ENCODE data around the gene IL1A.
A peak's percentile ranks its signal among the peaks of the same experiment; 100 is the strongest.

IL1A gene

DNA sequence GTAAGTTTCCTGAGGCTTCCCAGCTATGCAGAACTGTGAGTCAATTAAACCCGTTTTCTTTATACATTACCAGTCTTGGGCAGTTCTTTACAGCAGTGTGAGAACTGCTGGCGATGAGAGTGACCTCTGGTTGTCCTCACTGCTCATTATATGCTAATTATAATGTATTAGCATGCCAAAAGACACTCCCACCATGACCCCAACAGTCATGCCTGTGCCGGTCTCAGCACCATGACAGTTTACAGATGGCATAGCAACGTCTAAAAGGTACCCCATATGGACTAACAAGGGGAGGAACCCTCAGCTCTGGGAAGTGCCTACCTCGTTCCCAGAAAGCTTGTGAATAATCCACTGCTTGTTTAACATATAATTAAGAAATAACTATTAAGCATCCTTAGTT lies 8.1 kb upstream of the IL1A start:
- no peak for DNase-seq (ENCODE audit: low read depth)

DNA sequence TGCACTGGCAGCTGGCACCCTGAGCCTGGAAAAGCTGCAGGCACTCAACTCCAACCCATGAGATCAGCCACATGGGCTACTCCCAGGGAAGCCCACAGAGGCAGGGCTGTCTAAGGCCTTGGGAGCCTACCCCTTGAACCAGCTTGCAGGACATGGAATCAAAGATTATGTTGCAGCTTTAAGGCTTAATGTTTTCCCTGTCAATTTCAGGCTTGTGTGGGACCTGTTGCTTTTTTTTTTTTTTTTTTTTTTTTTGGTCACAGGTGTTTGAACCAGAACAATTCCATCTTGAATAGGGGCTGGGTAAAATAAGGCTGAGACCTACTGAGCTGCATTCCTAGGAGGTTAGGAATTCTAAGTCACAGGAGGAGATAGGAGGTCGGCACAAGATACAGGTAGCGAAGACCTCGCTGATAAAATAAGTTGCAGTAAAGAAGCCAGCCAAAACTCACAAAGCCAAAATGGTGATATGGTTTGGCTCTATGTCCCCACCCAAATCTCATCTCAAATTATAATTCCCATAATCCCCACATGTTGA lies 7.5 kb upstream of the IL1A start:
- no peak for DNase-seq (ENCODE audit: low read depth)

DNA sequence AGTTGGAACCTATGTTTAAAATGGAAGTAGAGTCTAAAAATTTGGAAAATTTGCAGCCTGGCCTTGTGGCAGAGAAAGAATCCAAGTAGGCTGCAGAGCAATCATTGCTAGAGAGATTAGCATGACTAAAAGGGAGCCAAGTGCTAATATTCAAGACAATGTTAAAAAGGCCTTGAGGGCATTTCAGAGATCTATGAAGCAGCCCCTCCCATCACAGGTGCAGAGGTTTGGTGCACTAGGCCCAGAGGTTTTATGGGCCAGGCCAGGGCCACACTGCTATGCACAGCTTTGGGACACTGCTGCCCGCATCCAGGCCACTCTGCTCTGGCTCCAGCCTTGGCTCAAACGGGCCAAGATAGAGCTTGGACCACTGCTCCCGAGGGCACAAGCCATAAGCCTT lies 6.7 kb upstream of the IL1A start:
- DNase-seq (ENCODE audit: low read depth) = no peak

DNA sequence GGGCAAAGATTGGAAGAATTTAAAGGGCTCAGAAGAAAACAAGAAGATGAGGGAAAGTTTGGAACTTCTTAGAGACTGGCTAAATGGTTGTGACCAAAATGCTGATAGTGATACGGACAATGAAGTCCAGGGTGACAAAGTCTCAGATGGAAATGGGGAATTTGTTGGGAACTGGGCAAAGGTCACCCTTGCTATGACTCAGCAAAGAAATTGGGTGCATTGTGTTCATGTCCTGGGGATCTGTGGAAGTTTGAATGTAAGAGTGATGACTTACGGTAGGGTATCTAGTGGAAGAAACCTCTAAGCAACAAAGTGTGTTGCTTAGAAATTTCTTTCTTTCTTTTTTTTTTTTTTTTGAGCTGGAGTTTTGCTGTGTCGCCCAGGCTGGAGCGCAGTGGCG lies 6.0 kb upstream of the IL1A start:
- no peak for DNase-seq (ENCODE audit: low read depth)

DNA sequence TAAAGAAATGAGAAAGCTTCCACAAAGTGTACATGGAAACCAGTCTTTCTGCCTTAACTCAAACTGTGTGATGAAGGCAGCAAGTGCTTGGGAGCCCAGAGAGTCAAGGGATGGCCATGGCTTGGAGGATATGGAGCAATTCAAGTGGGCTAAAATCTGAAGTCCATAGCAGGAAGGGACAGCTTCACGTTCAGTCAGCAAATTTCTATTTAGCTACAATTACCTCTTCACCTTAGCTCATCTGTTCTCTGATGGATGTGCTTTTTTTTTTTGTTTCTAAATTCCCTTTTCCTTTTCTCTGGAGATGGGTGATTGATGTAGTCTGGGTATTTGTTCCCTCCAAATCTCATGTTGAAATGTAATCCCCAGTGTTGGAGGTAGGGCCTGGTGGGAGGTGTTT lies 4.9 kb upstream of the IL1A start:
- DNase-seq (ENCODE audit: low read depth) = no peak

DNA sequence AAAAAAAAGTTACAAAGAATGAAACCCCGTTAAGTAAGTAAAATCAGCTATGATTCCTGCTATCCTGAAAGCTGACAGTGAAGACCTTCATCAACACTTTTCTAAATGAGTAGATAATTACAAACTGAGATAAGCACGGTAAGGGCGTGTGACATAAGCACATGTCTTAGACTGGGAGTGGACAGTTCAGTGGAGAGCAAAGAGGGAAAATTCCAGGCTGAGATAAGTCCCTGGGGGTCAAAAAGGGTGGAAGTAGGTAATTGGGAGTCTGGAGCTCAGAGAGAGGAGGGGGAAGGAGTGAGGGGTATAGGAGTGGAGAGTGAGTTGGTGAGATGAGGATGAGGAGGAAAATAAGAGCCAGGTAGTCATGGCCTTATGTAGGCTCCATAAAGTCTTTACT lies 4.4 kb upstream of the IL1A start:
- no peak for DNase-seq (ENCODE audit: low read depth)

DNA sequence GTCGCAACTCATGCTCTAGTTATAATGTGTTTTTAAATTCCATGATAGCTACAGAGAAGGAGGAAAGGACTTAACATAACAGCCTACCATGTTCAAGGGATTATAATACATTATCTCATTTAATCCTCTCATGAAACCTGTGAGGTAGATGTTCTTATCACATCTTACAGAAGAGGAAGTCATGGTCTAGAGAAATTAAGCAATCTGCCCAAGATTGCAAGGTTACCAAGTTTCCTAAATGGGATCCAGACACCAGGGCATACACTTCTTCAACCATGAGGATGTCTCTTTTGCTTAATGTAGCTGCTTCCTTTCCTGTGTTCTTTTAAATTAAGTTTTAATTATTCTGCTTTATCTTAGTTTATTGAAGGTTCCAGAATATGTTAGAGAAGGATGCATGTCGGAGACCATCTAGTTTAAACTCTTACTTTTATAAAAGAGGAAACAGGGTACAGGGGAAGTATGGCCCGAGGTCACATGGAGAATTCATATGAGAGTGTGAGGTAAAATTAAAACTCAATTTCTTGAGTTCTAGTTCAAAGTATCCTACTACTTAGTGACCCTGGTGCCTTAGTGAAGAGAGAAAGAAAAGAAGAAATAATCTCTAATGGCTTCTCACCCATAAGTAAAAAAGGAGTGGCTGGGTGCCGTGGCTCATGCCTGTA lies 3.6 kb upstream of the IL1A start:
- DNase-seq (ENCODE audit: low read depth) = no peak

DNA sequence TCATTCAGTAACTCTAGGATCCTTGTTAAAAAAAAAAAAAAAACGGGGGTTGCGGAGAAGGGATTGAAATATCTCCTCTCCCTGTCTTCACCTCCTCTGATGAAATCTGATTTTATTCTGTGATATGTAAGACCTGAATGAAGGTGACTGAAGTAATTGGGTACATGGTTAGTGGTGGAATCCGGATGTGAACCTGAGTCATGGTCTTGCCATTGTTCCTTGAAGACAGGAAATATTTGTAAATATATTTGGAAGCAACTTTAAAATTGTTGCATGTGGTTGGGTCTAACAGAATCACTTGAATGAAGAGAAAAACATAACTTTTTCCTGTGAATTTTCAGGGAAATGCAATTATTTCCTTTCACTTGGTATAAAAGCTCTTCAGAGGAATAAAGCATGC lies 3.0 kb upstream of the IL1A start:
- DNase-seq (ENCODE audit: low read depth) = no peak

DNA sequence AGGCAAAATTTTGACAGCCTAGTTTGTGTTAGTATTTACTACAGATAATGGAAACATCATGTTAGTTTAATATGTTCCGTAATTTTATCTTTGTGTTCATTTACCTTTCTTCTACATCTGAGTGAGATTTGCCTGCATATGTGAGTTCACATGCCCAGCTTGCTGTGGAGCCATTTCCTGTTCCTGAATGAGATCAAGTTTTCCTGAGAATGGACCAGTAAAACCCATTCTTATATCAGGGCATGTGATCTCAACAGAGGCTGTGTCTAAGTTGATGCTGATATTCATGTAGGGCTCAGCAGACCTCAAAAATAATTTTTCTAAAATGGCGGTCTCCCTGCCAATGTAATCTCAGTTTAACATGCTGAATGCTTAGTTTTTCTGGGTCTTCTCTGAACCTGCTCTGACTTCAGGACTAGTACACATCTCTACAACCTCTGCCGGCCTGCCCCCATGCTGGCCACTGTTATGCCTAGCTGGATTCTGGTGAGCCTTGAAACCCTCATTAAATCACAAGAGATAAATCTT lies 1.0 kb downstream of the IL1A start:
- no peak for DNase-seq (ENCODE audit: low read depth)

DNA sequence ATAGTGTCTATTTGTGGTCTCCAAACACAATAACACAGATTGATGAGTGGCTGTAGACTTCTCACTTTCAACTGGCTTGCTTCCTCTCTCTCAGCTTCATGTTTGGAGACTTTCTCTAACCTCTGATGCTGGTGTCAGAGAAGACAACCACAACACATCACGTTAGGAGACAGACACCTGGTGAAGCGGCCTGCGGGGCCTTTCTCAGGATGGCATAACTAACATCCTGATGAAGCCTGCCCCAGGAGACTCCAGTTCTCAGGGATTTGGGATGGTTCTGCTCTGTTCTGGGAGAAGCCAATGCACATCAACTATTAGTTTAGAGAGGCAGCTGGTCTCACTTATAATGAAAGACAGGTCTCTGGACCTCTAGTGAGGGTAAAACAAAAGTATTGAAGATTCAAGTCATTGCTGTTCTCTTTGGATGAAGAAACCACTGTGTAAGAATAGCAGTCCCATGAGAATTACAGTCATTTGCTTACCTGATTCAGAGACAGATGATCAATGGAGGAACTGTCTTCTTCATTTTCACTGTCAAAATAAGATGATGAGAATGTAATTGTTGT lies 2.0 kb downstream of the IL1A start:
- no peak for DNase-seq (ENCODE audit: low read depth)

DNA sequence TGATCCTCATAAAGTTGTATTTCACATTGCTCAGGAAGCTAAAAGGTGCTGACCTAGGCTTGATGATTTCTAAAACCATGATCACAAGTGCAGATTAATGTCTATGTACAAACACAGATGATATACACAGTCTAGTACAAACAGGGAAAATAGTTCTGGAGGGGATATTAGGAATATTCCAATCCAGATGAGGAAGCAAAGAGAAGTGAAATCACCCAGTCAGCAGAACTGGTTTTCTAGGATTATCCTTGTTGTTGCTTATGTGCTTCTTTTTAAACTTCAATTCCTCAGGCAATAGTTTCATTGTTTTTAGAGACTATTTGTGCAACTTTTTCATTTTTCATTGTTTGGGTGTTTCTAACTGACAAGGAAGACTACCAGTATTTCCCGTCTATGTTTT lies 4.7 kb downstream of the IL1A start:
- no peak for DNase-seq (ENCODE audit: low read depth)

DNA sequence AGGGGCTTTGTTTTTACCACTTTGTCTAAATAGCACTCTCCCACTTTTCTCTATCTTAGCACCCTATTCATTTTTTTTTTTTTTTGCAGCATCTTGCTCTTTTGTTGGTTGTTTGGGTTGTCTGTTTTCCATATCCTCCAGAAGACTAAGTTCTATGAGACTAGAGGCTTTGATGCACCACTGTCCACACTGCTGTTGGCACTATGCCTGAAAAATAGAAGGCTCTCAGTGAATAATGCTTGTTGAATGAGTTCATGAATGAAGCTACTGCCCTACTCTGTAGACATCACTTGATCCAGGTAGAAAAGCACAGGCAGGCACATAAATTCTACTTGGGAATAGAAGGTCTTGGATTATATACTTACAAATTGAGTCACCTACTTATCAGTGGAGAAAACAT lies 7.3 kb downstream of the IL1A start:
- DNase-seq (ENCODE audit: low read depth) = no peak

DNA sequence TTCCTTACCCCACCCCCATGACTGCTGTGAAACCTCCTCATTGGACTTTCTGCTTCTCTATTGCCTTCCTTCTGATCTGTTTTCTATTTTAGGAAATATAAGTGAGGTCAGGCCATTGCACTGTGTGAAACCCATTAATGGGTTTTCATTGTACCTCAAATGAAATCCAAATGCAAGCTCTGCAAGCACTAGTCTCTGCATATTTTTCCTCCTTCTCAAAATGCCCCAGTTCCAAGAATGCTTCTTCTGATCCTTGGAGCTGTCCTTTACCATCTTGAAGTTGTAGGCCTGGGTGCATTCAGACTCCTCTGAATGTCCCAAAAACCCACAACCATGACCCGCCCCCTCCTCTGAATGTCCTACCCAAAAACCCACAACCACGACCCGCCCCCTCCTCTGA lies 8.2 kb downstream of the IL1A start:
- DNase-seq (ENCODE audit: low read depth) = no peak

DNA sequence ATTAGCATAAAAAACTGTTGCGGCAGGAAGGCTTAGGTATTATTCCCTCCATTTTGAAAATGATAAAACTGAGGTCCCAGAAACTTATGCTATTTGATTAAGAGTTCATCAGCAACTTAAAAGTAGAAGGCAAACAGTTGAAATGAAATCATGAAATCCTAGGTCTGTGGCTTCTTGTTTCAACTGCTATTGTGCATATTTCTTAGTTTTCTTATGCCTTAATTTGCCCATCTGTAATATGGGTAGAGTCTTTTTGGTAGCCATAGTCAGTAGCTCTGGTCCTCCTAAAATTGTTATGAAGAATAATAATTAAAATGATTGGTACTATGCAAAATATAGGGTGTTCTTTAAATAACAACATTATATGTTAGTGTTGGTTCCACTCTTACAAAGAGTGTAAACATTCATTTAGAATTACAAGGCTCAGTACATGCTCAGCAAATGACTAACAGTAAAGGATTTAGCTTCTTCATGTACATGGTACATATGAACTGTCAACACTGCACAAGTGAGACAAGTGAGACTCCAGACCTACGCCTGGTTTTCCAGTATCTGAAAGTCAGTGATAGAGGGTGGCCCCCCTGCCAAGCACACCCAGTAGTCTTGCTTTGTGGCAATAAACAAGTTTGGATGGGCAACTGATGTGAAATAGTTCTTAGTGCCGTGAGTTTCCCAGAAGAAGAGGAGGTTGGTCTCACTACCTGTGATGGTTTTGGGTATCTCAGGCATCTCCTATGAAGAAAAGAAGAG lies 9.6 kb downstream of the IL1A start:
- DNase-seq (ENCODE audit: low read depth) = no peak

DNA sequence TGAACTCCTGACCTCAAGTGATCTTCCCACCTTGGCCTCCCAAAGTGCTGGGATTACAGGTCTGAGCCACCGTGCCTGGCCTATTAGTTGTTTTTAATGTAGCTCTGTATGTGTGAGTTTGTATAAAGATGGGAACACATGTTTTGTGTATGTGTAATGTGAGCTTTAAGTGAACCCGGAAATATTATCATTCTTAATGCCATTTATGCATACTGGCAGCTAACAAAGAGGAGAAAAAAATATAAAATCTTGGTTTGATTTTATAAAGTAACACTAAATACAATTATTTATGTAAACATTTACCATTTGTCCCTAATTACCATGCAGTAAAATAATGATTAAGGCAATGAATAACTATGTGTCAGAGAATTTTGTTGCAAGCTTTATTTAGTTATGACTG lies 10.7 kb downstream of the IL1A start:
- DNase-seq (ENCODE audit: low read depth) = no peak

DNA sequence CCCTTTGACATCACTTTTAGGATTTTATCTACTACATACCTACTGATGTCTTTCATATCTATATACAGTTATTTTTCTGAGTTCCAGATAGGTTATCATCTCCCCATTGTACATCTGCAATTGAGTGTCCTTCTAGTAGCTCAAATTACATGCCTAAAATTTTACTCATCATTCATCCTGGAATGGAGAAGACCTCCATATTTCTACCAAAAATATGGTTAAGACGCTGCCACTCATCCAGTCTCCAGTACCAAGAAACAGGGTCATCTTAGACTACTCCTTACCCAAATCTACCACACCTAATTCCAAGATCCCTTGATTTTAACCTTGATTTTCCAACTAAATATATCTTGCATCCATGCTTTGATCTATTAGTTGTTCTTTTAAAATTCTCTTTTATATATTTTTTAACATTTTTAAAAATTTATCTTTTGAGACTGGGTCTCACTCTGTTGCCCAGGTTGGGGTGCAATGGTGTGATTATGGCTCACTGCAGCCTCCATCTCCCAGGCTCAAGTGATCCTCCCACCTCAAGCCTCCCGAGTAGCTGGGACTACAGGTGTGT lies 11.3 kb downstream of the IL1A start:
- no peak for DNase-seq (ENCODE audit: low read depth)

DNA sequence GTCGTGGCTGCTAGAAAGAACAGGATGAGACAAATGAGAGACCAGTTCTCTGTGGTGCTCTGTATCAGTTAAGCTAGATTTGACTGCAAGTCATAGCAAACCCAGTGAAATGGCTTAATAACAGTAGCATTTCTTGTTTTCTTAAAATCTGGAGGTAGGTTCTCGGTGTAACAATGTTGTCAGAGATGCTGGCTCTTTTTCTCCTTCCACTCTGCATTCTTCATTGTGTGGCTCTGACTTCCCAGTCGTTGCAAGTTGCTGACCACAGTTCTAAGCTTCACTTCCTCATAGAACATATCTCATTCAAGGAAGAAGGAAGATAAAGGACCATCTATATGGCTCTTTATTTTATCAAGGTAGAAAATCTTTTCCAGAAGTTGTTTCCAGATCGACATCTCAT lies 12.0 kb downstream of the IL1A start:
- no peak for DNase-seq (ENCODE audit: low read depth)

DNA sequence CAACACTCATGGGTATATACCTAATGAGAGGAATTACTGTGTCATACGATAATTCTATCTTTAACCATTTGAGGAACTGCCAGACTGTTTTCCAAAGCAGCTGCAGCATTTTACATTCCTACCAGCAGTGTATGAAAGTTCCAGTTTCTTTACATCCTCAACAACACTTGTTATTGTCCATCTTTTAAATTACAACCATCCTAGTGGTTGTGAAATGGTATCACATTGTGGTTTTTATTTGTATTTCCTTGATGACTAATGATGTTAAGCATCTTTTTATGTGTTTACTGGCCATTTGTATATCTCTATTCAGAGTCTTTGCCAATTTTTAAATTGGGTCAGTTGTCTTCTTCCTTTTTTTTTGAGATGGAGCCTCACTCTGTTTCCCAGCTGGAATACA lies 15.9 kb downstream of the IL1A start:
- no peak for DNase-seq (ENCODE audit: low read depth)

DNA sequence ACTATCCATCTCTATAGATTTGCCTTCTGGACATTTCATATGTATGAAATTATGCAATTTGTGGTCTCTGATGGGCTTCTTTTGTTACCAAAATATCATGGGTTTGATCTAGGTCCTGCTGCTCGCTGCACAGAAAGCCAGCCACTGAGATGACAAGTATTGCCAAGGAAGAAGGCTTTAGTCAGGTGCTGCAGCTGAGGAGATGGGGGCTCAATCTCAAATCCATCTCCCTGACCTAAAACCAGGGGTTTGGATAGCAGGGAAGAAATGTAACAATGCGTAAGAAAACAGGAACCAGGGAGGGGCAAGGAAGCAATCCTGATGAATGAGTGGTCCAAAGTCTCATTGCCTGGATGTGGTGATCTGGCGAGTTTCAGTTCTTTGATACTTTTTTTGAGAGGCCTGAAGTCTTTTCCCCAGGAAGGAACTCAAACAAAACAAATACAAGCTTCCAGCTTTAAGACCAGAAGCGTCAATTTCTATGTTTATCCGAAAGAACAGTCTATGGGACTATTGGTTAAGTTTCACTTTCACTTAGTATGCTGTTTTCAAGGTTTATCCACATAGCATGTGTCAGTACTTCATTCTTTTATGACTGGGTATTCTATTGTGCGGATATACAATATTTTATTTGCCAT lies 16.5 kb downstream of the IL1A start:
- no peak for DNase-seq (ENCODE audit: low read depth)

DNA sequence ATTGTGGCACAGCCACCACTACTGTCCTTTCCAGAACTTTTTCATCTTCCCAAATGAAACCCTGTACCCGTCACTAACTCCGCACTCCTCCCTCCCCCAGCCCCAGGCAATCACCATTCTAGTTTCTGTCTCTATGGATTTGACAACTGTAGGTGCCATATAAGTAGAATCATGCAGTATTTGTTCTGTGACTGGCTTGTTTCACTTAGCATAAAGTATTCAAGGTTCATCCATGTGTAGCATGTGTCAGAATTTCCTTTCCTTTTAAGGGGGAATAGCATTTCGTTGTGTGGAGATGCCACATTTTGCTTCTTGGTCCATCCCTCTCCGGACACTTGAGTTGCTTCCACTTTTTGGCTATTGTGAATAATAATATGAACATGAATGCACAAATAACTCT lies 19.0 kb downstream of the IL1A start:
- no peak for DNase-seq (ENCODE audit: low read depth)

DNA sequence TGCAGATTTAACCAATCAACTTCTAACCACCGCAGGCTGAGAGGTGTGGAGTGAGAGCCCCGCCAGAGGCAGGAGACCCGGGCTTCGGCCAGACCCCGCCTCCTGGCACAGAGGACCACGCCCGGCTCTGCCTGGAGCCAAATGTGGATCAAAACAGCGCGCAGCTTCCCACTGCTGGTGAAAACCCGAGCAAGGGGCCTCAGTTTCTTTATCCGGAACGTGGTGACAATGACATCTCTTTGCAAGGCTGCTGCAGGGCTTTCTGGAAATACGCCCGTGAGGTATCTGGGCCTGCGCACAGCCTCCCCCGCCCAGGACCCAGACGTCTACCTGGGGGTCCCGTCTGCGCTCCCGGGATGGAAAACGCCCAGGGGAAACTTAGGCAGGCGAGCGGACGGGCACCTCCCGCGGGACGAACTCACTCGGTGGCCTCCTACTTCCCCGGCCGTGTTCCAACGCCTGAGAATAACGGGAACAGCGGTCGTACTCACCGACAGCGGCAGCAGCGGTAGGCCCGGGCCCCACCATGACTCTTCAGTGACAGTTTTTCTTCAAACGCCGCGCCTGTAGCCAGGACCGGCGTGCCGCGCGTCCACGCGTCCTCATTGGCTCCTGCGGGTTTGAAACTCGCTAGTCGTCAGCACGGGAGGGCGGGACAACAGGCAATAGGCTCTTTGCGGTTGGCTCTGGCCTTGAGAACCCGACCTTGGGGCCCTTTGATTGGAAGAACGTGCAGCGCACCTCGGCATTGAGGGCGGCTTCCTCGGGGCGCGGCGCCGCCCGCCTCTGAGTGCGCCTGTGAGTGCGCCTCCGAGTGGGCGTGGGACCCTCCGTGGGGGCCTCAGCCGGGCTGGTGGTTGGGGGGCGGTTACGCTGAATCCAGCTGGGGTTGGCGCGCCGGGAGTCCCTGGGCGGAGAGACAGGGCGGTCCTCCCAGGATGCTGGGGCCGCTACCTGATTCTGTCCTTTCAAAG lies 19.9 kb downstream of the IL1A start, which contains the start of gene CKAP2L:
Gene CKAP2L (minus strand): TSS at position 539 of the 974 bp plus-strand sequence. CDS start 11 bp downstream, at position 528.
- DNase-seq (ENCODE audit: low read depth) = peak; percentile 97
